NB4 (cell line): Measurements from ENCODE around the gene GSTP1.
"Not testable (repeated sequence)": the region's sequence is repeated elsewhere in the genome, so short reads cannot be mapped to it uniquely, and the experiment has no call there.

Source experiments
- DNase-seq: peaks from one replicate; pipeline ENCODE4 v3.0.0; 2010; ENCODE audit warnings: low read depth
- H3K4me3 ChIP-seq: one replicate; pipeline ENCODE4 v1.5.1; 2011; ENCODE audit warnings: mild to moderate bottlenecking, low read depth, low read length, moderate library complexity
- MYC ChIP-seq: IDR thresholded peaks from 2 replicates; pipeline ENCODE4 v1.6.1; 2011; ENCODE audit warnings: low read depth, low read length
- POLR2A ChIP-seq: IDR thresholded peaks from 2 replicates; pipeline ENCODE4 v1.6.1; 2011; ENCODE audit warnings: mild to moderate bottlenecking; ENCODE audit not compliant: insufficient read length; ENCODE audit errors: extremely low read depth
- TF ChIP-seq, protein P1 (sequence below): IDR thresholded peaks from one replicate; pipeline ENCODE4 v1.5.1; 2012; ENCODE audit warnings: low read depth, low read length
- TF ChIP-seq, protein P2 (sequence below): IDR thresholded peaks from 2 replicates; pipeline ENCODE4 v1.6.1; 2011; ENCODE audit warnings: low read depth, low read length

The GSTP1 gene

DNA sequence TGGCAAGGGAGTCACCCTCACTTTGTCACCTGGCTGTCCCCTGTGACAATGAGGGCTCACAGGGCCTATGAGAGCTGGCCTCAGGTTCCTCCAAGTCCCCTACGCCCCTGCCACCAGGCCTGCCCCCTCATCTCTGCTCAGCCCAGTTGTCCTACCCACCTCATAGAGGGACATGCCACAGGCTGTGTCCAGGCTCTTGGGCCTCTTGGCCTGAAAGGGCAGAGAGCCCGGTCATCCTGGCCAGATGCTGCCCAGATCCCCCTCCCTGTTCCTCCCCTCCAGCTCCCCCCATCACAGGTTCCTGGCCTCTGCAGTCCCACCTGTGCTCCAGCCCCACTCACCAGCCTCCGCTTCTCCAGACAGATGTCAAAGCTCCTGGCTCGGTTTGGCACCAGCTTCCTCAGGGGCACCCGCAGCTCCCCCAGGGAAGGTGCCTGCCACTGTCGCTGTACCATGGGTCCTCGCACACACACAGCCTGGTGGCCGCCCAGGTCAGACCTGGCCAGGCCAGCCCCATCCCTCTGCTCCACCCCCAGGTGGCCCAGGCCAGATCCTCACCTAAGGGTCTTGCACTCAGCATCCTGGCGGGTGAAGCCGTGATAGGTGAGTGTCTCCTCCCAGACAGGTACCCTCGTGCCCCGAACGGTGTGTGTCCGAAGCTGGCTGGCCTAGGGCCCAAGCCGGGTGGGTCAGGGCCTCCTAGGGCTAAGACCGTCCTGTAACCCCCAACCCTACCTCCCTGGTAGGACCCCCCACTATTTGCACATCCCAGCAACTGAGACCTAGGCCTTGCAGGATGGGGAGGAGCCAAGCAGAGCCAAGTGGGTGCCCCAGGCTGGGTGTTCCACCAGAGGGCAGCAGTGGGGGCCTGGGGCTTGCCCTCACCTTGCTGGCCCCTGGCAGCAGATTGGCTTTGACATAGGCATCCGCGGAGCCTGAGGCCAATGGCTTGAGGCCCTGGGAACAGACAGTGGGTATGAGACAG is 31.4 kb downstream of the GSTP1 start:
- peak; percentile 70 for DNase-seq
- TF ChIP-seq, protein P1, sequence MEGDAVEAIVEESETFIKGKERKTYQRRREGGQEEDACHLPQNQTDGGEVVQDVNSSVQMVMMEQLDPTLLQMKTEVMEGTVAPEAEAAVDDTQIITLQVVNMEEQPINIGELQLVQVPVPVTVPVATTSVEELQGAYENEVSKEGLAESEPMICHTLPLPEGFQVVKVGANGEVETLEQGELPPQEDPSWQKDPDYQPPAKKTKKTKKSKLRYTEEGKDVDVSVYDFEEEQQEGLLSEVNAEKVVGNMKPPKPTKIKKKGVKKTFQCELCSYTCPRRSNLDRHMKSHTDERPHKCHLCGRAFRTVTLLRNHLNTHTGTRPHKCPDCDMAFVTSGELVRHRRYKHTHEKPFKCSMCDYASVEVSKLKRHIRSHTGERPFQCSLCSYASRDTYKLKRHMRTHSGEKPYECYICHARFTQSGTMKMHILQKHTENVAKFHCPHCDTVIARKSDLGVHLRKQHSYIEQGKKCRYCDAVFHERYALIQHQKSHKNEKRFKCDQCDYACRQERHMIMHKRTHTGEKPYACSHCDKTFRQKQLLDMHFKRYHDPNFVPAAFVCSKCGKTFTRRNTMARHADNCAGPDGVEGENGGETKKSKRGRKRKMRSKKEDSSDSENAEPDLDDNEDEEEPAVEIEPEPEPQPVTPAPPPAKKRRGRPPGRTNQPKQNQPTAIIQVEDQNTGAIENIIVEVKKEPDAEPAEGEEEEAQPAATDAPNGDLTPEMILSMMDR = peak; percentile 76
- TF ChIP-seq MYC = no peak
- H3K4me3 ChIP-seq = no peak overlapping the region

DNA sequence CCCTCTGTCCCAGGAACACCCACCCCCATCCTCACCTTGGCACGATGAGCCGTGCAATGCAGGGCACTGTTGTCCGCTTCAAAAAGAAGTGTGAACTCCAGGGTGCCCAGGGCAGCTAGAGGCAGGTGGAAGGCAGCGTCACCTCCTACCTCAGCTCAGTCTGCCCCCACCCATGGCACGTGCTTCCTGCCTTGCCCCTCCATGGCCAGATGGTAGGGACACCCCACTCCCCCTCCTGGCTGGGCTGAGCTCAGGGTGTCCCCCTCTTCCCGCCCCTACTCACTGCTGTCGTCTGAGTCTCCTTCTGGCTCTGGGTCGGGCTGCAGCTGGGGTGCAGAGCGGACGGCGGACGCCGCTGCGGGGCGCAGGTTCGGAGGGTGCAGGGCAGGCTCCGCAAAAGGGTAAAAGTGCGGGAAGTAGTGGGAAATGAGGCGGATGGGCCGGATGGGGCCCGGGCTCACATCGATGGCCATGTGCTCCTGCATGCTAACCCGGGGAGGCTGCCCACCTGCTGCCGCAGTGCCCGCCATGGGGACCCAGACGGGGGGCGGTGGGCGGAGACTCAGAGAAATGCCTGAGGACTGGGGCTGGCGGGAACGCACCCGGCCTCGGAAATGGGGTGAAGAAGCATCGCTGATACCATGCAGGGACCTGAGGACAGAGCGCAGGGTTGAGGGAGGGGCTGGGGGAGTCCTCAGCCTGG is 32.3 kb downstream of the GSTP1 start:
- no peak for DNase-seq
- no peak overlapping the region for H3K4me3 ChIP-seq

DNA sequence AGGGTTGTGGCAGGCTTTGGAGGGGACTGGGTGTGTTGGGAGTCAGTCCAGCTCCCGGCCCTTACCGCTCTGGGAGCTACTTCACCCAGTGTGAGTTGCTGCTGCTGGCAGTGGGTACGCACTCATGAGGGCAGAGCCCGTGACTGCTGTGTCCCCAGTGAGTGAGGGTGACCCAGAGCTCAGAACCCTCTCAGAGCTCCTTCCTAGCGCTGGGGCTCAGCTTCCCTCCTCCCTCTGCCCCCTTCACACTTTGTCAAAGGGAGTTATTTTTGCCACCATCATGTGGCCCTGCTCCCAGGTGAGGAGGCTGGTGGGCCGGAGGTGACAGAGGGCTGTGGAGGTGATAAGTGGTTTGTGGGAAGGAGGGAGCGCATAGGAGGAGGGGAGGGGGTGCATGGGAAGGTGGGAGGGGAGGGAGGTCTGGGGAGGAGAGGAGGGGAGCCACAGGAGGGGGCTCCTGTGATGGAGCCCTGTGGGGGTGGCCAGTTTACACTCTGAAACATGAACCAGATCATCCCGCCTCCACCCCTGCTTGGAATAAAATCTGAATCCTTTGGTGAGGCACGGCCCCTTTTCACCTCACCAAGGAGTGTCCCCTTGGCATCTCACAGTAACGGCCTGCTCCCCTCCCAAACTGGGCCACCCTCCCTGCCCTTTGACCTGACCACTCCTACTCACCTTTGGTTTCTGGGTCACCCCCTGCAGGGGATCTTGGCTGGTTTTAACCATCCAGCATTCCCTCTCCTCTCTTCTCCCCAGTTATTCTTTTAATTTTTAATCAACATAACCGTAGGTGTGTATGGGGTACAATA is 33.0 kb downstream of the GSTP1 start:
- TF ChIP-seq MYC (no peak), POLR2A (no peak)
- TF ChIP-seq, protein P2, sequence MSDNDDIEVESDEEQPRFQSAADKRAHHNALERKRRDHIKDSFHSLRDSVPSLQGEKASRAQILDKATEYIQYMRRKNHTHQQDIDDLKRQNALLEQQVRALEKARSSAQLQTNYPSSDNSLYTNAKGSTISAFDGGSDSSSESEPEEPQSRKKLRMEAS = no peak
- TF ChIP-seq, protein P1 = no peak
- no peak for DNase-seq
- no peak overlapping the region for H3K4me3 ChIP-seq

More for the DNA sequence above, 32.3 kb downstream of the GSTP1 start:
- TF ChIP-seq MYC (no peak), POLR2A (no peak)
- TF ChIP-seq, protein P1 = no peak
- TF ChIP-seq, protein P2 = no peak

DNA sequence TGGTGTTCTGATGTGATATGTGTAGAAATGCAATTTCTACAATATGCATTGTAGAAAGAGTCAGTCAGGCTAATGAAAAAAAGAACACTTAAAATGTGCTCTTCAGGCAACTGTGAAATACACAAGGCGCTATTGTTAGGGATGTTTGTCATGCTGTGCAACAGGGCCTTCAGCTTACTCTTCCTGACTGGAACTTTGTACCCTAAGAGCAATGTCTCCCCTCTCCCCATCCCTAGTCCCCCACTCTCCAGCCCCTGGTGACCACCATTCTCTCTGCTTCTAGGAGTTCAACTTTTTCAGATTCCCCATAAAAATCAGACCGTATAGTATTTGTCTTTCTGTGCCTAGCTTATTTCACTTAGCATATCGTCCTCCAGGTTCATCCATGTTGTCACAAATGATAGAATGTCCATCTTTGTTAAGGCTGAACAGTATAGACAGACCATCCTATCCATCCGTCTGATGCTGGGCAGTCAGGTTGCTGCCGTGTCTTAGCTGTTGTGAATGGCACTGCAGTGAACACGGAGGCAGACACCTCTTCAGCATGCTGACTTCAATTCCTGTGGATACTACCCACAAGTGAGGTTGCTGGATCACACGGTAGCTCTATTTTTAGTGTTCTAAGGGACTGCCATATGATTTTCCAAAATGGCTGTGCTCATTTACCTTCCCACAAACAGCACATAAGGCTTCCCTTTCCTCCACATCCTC is 33.8 kb downstream of the GSTP1 start:
- TF ChIP-seq, protein P1 = no peak
- TF ChIP-seq, protein P2 = no peak
- TF ChIP-seq POLR2A = no peak
- TF ChIP-seq MYC = no peak
- no peak overlapping the region for H3K4me3 ChIP-seq
- DNase-seq = no peak

DNA sequence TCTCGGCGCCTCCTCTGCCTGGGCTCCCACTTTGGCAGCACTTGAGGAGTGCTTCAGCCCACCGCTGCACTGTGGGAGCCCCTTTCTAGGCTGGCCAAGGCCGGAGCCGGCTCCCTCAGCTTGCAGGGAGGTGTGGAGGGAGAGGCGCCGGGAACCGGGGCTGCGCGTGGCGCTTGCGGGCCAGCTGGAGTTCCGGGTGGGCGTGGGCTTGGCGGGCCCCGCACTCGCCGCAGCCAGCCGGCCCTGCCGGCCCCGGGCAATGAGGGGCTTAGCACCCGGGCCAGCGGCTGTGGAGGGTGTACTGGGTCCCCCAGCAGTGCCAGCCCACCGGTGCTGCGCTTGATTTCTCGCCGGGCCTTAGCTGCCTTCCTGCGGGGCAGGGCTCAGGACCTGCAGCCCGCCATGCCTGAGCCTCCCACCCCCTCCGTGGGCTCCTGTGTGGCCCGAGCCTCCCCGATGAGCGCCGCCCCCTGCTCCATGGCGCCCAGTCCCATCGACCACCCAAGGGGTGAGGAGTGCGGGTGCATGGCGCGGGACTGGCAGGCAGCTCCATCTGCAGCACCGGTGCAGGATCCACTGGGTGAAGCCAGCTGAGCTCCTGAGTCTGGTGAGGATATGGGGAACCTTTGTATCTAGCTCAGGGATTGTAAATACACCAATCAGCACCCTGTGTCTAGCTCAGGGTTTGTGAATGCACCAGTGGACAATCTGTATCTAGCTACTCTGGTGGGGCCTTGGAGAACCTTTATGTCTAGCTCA is 35.5 kb downstream of the GSTP1 start:
- not testable (repeated sequence) for H3K4me3 ChIP-seq, DNase-seq

DNA sequence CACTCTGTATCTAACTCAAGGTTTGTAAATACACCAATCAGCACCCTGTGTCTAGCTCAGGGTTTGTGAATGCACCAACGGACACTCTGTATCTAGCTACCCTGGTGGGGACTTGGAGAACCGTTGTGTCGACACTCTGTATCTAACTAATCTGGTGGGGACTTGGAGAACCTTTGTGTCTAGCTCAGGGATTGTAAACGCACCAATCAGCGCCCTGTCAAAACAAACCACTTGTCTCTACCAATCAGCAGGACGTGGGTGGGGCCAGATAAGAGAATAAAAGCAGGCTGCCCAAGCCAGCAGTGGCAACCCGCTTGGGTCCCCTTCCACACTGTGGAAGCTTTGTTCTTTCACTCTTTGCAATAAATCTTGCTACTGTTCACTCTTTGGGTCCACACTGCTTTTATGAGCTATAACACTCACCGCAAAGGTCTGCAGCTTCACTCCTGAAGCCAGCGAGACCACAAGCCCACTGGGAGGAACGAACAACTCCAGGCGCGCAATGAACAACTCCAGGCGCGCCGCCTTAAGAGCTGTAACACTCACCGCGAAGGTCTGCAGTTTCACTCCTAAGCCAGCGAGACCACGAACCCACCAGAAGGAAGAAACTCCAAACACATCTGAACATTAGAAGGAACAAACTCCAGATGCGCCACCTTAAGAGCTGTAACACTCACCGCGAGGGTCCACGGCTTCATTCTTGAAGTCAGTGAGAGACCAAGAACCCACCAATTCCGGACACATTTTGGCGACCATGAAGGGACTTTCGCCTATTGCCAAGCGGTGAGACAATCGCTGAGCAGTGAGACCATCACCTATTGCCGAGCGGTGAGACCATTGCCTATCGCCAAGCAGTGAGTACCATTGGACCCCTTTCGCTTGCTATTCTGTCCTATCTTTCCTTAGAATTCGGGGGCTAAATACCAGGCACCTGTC is 36.3 kb downstream of the GSTP1 start:
- not testable (repeated sequence) for DNase-seq, H3K4me3 ChIP-seq

DNA sequence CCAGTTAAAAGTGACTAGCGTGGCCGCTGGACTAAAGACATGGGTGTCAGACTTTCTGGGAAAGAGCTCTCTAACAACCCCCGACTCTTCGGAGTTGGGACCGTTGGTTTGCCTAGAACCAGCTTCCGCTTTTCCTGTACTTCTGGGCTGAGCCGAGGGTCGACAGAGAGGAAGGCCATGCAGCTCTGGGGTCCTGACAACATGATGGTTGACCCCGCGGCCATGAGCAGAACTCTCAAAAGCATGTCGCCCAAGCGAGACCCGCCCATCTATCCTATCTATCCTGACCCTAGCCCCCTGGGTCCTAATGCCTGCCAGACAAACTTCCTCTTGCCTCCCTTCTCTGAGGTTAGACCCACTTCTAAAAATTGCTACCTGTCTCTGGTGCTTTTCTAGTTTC is 37.0 kb downstream of the GSTP1 start:
- not testable (repeated sequence) for H3K4me3 ChIP-seq, DNase-seq

DNA sequence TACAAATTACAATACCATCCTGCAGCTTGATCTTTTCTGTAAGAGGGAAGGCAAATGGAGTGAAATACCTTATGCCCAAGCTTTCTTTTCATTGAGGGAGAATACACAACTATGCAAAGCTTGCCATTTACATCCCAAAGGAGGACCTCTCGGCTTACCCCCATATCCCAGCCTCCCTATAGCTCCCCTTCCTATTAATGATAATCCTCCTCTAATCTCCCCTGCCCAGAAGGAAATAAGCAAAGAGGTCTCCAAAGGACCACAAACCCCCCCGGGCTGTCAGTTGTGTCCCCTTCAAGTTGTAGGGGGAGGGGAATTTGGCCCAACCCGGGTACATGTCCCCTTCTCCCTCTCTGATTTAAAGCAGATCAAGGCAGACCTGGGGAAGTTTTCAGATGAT is 38.3 kb downstream of the GSTP1 start:
- H3K4me3 ChIP-seq, DNase-seq: not testable (repeated sequence)

DNA sequence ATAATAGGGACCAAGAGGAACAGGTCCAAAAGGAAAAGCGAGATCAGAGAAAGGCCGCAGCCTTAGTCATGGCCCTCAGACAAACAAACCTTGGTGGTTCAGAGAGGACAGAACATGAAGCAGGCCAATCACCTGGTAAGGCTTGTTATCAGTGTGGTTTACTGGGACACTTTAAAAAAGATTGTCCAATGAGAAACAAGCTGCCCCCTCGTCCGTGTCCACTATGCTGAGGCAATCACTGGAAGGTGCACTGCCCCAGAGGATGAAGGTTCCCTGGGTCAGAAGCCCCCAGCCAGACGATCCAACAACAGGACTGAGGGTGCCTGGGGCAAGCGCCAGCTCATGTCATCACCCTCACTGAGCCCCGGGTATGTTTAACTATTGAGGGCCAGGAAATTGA is 39.3 kb downstream of the GSTP1 start:
- DNase-seq, H3K4me3 ChIP-seq: not testable (repeated sequence)
